Measurements from ENCODE around the gene GFAP.

The GFAP gene

GRCh38 chr17:44922746-44923470 is 7.6 kb upstream of the GFAP start (continued):
- no peak for TF ChIP-seq ZNF214 (tag by site-specific recombination; IDR thresholded peaks at IDR 0.05; ENCODE audit: borderline replicate concordance)
- TF ChIP-seq ZNF2 (tag by site-specific recombination; IDR thresholded peaks at IDR 0.05), result no peak
- TF ChIP-seq ZNF600 (tag by site-specific recombination; IDR thresholded peaks at IDR 0.05), result no peak
- TF ChIP-seq ZNF404 (tag by site-specific recombination; IDR thresholded peaks at IDR 0.05), result no peak
- TF ChIP-seq SCRT2 (tag by site-specific recombination; IDR thresholded peaks at IDR 0.05), result 0 out of 2 replicates have a peak, but pooled peaks have one; percentile 29
- no peak for TF ChIP-seq ZNF114 (tag by site-specific recombination; IDR thresholded peaks at IDR 0.05)
- no peak for TF ChIP-seq ZFP3 (tag by site-specific recombination; IDR thresholded peaks at IDR 0.05; ENCODE audit: low read depth)
- TF ChIP-seq ZNF280C (tag by site-specific recombination; IDR thresholded peaks at IDR 0.05), result no peak
- TF ChIP-seq PBX3 (CRISPR knock-in tag; IDR thresholded peaks at IDR 0.05), result no peak
- no peak for TF ChIP-seq ZNF560 (tag by site-specific recombination; IDR thresholded peaks at IDR 0.05; ENCODE audit: borderline replicate concordance)
- TF ChIP-seq ZIC2 (tag by site-specific recombination; IDR thresholded peaks at IDR 0.05), result peak; percentile 81
- TF ChIP-seq BCL11B (tag by site-specific recombination; IDR thresholded peaks at IDR 0.05; ENCODE audit: low read depth), result no peak
- TF ChIP-seq ZNF37A (tag by site-specific recombination; IDR thresholded peaks at IDR 0.05), result no peak
- no peak for TF ChIP-seq MYNN (tag by site-specific recombination; IDR thresholded peaks at IDR 0.05; ENCODE audit: borderline replicate concordance)
- no peak for TF ChIP-seq ZNF670 (tag by site-specific recombination; IDR thresholded peaks at IDR 0.05; ENCODE audit: low read depth)
- TF ChIP-seq ZNF280D (tag by site-specific recombination; IDR thresholded peaks at IDR 0.05), result no peak
- TF ChIP-seq ZNF292 (tag by site-specific recombination; IDR thresholded peaks at IDR 0.05; ENCODE audit: borderline replicate concordance, low read depth), result no peak
- no peak for TF ChIP-seq ZNF398 (tag by site-specific recombination; IDR thresholded peaks at IDR 0.05)
- no peak for TF ChIP-seq ZNF518A (tag by site-specific recombination; conservative IDR thresholded peaks at IDR 0.05; ENCODE audit: low read depth)
- no peak for TF ChIP-seq ZNF513 (tag by site-specific recombination; IDR thresholded peaks at IDR 0.05)

Data from HEK293 (cell line).